Colonic mucosa (tissue), 4 donors: ENCODE results near the gene AP4S1. TPM values are rescaled to one million over a fixed set of nuclear protein-coding genes. Genes with fewer than 3 reads are reported as not detected.

Experiments
- DNase-seq: peaks from one replicate; pipeline ENCODE4 v3.0.0-alpha.2; 2020
- H3K27ac ChIP-seq: fragments of 200-600 bp; one replicate; pipeline ENCODE4 v1.8.0; 2021
- H3K27me3 ChIP-seq: fragments of 200-600 bp; one replicate; pipeline ENCODE4 v1.8.0; 2021
- H3K36me3 ChIP-seq: fragments of 200-600 bp; one replicate; pipeline ENCODE4 v1.8.0; 2021
- H3K4me1 ChIP-seq: fragments of 200-600 bp; one replicate; pipeline ENCODE4 v1.8.0; 2021; ENCODE audit warnings: mild to moderate bottlenecking
- H3K4me3 ChIP-seq: fragments of 200-600 bp; one replicate; pipeline ENCODE4 v1.8.0; 2021
- H3K9ac ChIP-seq, 2 donors: one replicate each; pipeline ENCODE4 v1.7.0; 2013; ENCODE audit warnings: control low read depth in 2 of 2, low read depth in 2 of 2, low read length in 2 of 2
- H3K9me3 ChIP-seq: fragments of 200-600 bp; one replicate; pipeline ENCODE4 v1.8.0; 2021
- CTCF ChIP-seq: fragments of 200-600 bp; IDR thresholded peaks from one replicate; pipeline ENCODE4 v1.8.0; 2022; ENCODE audit warnings: antibody characterized with exemption, mild to moderate bottlenecking
- intact Hi-C: fragments of 100-400 bp; cut with DNase I; formaldehyde crosslinking; loops from one replicate; pipeline ENCODE4 v1.14.1; 2022
- total RNA-seq, 2 donors: library from RNA; stranded (reverse); fragmentation: NEBNext Ultra II Directional in 1 of 2; extraction: Animal tissue kit (Norgen Biotek cat#: 25700) in 1 of 2; gene quantifications; one replicate each; pipeline ENCODE4 v1.2.1, GENCODE V29; 2021
- donor health status: healthy.
- donor health status: DM: no; HTN: no; CAD: no.
- donor health status: DM: no; HTN: no; CAD: no.

Gene AP4S1
- total RNA-seq, 2 donors from 2014 or later = 3.3 to 4.9 TPM

GRCh38 chr14:31009836-31010574 is 15.4 kb upstream of the AP4S1 start:
- H3K9ac ChIP-seq = no peak overlapping the region
- no peak overlapping the region for H3K4me3 ChIP-seq
- no peak overlapping the region for H3K27ac ChIP-seq
- no peaks in the 10 kb centered on the region for H3K27me3 ChIP-seq
- DNase-seq = no peak
- no peak for TF ChIP-seq CTCF
- H3K36me3 ChIP-seq = no peaks in the 10 kb centered on the region
- no peaks in the 10 kb centered on the region for H3K4me1 ChIP-seq
- H3K9me3 ChIP-seq = no peaks in the 10 kb centered on the region
- intact Hi-C loops = no loop called here

- intact Hi-C loops = no loop called here
- no peaks in the 10 kb centered on the region for H3K36me3 ChIP-seq
- H3K27ac ChIP-seq = no peak overlapping the region
- H3K9me3 ChIP-seq = no peaks in the 10 kb centered on the region
- H3K4me1 ChIP-seq = no peaks in the 10 kb centered on the region
- no peaks in the 10 kb centered on the region for H3K27me3 ChIP-seq
- no peak overlapping the region for H3K9ac ChIP-seq
- H3K4me3 ChIP-seq = no peak overlapping the region
- no peak for TF ChIP-seq CTCF
- no peak for DNase-seq
Observed at GRCh38 chr14:31010935-31011334, 14.5 kb upstream of the AP4S1 start.

GRCh38 chr14:31013841-31014240 is 11.6 kb upstream of the AP4S1 start:
- Histone ChIP-seq H3K27ac (no peak overlapping the region), H3K27me3 (no peaks in the 10 kb centered on the region), H3K9me3 (no peaks in the 10 kb centered on the region), H3K9ac (no peak overlapping the region), H3K4me1 (no peaks in the 10 kb centered on the region), H3K36me3 (no peaks in the 10 kb centered on the region), H3K4me3 (no peak overlapping the region)
- intact Hi-C loops = no loop called here
- TF ChIP-seq CTCF = no peak
- no peak for DNase-seq

- no peak for TF ChIP-seq CTCF
- H3K9ac ChIP-seq = no peak overlapping the region
- H3K4me1 ChIP-seq = no peaks in the 10 kb centered on the region
- no peaks in the 10 kb centered on the region for H3K9me3 ChIP-seq
- intact Hi-C loops = no loop called here
- no peak overlapping the region for H3K27ac ChIP-seq
- H3K36me3 ChIP-seq = no peaks in the 10 kb centered on the region
- DNase-seq = no peak
- no peaks in the 10 kb centered on the region for H3K27me3 ChIP-seq
- no peak overlapping the region for H3K4me3 ChIP-seq
Observed at GRCh38 chr14:31018057-31018645, 7.3 kb upstream of the AP4S1 start.

- H3K4me3 ChIP-seq = no peak overlapping the region
- no peaks in the 10 kb centered on the region for H3K36me3 ChIP-seq
- H3K9me3 ChIP-seq = no peaks in the 10 kb centered on the region
- no peak overlapping the region for H3K27ac ChIP-seq
- peaks cover 11% of the 10 kb centered on the region for H3K4me1 ChIP-seq
- H3K9ac ChIP-seq = no peak overlapping the region
- intact Hi-C loops = no loop called here
- H3K27me3 ChIP-seq = no peaks in the 10 kb centered on the region
- DNase-seq = no peak
- TF ChIP-seq CTCF = no peak
Observed at GRCh38 chr14:31020834-31021575, 4.4 kb upstream of the AP4S1 start.
